H1 (cell line): ENCODE data around the gene SLCO6A1. TPM values are rescaled to one million over a fixed set of nuclear protein-coding genes. Genes with fewer than 3 reads are reported as not detected.

Experiments
- EZH2 ChIP-seq: fragments of 200-600 bp; sonication (generic); IDR thresholded peaks from 2 replicates; pipeline ENCODE4 v1.7.1; 2012; ENCODE audit warnings: low read depth, mild to moderate bottlenecking, moderate library complexity, low read length, inconsistent platforms; ENCODE audit not compliant: severe bottlenecking
- JUN ChIP-seq: IDR thresholded peaks from 2 replicates; pipeline ENCODE4 v1.6.1; 2011; ENCODE audit warnings: low read depth, mild to moderate bottlenecking, improper control_type of control experiment, low read length
- SIX5 ChIP-seq: IDR thresholded peaks from 2 replicates; pipeline ENCODE4 v1.6.1; 2011; ENCODE audit warnings: mild to moderate bottlenecking, low read depth, low read length
- polyA plus RNA-seq, 7 experiments: library from polyadenylated mRNA; depleted of rRNA in 3 of 7; stranded (reverse) in 5 of 7; unstranded in 2 of 7; fragments of >200 nt in 5 of 7; fragments of 200-250 nt in 2 of 7; gene quantifications; 1 replicate in 5 of 7; 2 replicates in 1 of 7; 4 replicates in 1 of 7; pipeline versions ENCODE4 v1.2.1 to v1.2.3, GENCODE V29; 2011 to 2013; ENCODE audit warnings: missing spikeins in 2 of 7, mixed read lengths in 2 of 7
- total RNA-seq: library from RNA; stranded (reverse); fragmentation: NEBNext Ultra II Directional; extraction: Animal tissue kit (Norgen Biotek cat#: 25700); gene quantifications from 2 replicates; pipeline ENCODE4 v1.2.1, GENCODE V29; 2021
- TF ChIP-seq, protein P1 (sequence below): fragments of 300-600 bp; sonication (generic); IDR thresholded peaks from 2 replicates; pipeline ENCODE4 v1.7.1; 2012; ENCODE audit warnings: low read length, moderate library complexity, mild to moderate bottlenecking, inconsistent platforms; ENCODE audit not compliant: insufficient replicate concordance
- TF ChIP-seq, protein P2 (sequence below): IDR thresholded peaks from 2 replicates; pipeline ENCODE4 v1.6.1; 2011; ENCODE audit warnings: low read length, improper control_type of control experiment
- TF ChIP-seq, protein P3 (sequence below): IDR thresholded peaks from 2 replicates; pipeline ENCODE4 v1.6.1; 2012; ENCODE audit warnings: inconsistent platforms
- TF ChIP-seq, protein P4 (sequence below): IDR thresholded peaks from 2 replicates; pipeline ENCODE4 v1.6.1; 2012; ENCODE audit warnings: inconsistent platforms

The SLCO6A1 gene
- total and polyA plus RNA-seq, 2 of the 8 experiments (the other 6 are each of a cell fraction or from before 2014, with no cell fraction given): 0.06 to 0.56 TPM

DNA sequence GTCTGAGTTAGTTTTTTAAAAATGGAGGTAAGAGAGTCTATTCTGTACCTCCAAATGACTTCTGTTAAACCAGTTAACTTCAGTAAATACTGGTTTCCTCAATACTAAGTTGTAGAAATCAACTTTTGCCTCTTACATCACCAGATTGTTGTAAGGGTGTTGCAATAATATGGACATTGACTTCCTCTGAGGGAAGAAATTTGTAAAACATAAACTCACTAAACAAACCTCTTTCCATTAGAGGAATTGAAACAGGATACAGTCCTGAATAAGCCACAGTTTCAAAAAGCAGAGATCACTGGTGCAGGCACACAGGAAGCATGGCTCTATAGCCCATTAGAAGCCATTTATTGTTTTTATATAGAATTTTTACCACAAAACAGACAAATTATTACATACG, 32.7 kb upstream of the SLCO6A1 start (continued):
- TF ChIP-seq, protein P1, sequence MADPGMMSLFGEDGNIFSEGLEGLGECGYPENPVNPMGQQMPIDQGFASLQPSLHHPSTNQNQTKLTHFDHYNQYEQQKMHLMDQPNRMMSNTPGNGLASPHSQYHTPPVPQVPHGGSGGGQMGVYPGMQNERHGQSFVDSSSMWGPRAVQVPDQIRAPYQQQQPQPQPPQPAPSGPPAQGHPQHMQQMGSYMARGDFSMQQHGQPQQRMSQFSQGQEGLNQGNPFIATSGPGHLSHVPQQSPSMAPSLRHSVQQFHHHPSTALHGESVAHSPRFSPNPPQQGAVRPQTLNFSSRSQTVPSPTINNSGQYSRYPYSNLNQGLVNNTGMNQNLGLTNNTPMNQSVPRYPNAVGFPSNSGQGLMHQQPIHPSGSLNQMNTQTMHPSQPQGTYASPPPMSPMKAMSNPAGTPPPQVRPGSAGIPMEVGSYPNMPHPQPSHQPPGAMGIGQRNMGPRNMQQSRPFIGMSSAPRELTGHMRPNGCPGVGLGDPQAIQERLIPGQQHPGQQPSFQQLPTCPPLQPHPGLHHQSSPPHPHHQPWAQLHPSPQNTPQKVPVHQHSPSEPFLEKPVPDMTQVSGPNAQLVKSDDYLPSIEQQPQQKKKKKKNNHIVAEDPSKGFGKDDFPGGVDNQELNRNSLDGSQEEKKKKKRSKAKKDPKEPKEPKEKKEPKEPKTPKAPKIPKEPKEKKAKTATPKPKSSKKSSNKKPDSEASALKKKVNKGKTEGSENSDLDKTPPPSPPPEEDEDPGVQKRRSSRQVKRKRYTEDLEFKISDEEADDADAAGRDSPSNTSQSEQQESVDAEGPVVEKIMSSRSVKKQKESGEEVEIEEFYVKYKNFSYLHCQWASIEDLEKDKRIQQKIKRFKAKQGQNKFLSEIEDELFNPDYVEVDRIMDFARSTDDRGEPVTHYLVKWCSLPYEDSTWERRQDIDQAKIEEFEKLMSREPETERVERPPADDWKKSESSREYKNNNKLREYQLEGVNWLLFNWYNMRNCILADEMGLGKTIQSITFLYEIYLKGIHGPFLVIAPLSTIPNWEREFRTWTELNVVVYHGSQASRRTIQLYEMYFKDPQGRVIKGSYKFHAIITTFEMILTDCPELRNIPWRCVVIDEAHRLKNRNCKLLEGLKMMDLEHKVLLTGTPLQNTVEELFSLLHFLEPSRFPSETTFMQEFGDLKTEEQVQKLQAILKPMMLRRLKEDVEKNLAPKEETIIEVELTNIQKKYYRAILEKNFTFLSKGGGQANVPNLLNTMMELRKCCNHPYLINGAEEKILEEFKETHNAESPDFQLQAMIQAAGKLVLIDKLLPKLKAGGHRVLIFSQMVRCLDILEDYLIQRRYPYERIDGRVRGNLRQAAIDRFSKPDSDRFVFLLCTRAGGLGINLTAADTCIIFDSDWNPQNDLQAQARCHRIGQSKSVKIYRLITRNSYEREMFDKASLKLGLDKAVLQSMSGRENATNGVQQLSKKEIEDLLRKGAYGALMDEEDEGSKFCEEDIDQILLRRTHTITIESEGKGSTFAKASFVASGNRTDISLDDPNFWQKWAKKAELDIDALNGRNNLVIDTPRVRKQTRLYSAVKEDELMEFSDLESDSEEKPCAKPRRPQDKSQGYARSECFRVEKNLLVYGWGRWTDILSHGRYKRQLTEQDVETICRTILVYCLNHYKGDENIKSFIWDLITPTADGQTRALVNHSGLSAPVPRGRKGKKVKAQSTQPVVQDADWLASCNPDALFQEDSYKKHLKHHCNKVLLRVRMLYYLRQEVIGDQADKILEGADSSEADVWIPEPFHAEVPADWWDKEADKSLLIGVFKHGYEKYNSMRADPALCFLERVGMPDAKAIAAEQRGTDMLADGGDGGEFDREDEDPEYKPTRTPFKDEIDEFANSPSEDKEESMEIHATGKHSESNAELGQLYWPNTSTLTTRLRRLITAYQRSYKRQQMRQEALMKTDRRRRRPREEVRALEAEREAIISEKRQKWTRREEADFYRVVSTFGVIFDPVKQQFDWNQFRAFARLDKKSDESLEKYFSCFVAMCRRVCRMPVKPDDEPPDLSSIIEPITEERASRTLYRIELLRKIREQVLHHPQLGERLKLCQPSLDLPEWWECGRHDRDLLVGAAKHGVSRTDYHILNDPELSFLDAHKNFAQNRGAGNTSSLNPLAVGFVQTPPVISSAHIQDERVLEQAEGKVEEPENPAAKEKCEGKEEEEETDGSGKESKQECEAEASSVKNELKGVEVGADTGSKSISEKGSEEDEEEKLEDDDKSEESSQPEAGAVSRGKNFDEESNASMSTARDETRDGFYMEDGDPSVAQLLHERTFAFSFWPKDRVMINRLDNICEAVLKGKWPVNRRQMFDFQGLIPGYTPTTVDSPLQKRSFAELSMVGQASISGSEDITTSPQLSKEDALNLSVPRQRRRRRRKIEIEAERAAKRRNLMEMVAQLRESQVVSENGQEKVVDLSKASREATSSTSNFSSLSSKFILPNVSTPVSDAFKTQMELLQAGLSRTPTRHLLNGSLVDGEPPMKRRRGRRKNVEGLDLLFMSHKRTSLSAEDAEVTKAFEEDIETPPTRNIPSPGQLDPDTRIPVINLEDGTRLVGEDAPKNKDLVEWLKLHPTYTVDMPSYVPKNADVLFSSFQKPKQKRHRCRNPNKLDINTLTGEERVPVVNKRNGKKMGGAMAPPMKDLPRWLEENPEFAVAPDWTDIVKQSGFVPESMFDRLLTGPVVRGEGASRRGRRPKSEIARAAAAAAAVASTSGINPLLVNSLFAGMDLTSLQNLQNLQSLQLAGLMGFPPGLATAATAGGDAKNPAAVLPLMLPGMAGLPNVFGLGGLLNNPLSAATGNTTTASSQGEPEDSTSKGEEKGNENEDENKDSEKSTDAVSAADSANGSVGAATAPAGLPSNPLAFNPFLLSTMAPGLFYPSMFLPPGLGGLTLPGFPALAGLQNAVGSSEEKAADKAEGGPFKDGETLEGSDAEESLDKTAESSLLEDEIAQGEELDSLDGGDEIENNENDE: no peak
- no peak for TF ChIP-seq EZH2
- TF ChIP-seq SIX5: no peak
- TF ChIP-seq, protein P2, sequence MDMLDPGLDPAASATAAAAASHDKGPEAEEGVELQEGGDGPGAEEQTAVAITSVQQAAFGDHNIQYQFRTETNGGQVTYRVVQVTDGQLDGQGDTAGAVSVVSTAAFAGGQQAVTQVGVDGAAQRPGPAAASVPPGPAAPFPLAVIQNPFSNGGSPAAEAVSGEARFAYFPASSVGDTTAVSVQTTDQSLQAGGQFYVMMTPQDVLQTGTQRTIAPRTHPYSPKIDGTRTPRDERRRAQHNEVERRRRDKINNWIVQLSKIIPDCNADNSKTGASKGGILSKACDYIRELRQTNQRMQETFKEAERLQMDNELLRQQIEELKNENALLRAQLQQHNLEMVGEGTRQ: no peak
- TF ChIP-seq, protein P3, sequence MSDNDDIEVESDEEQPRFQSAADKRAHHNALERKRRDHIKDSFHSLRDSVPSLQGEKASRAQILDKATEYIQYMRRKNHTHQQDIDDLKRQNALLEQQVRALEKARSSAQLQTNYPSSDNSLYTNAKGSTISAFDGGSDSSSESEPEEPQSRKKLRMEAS: no peak
- TF ChIP-seq JUN: no peak
- TF ChIP-seq, protein P4, sequence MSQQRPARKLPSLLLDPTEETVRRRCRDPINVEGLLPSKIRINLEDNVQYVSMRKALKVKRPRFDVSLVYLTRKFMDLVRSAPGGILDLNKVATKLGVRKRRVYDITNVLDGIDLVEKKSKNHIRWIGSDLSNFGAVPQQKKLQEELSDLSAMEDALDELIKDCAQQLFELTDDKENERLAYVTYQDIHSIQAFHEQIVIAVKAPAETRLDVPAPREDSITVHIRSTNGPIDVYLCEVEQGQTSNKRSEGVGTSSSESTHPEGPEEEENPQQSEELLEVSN: no peak
